ENCODE measurements around the gene HMGXB3.

Gene HMGXB3

GRCh38 chr5:149982505-149982904, 18.0 kb upstream of the HMGXB3 start:
- no peak for DNase-seq (ENCODE audit: low spot score)

DNA sequence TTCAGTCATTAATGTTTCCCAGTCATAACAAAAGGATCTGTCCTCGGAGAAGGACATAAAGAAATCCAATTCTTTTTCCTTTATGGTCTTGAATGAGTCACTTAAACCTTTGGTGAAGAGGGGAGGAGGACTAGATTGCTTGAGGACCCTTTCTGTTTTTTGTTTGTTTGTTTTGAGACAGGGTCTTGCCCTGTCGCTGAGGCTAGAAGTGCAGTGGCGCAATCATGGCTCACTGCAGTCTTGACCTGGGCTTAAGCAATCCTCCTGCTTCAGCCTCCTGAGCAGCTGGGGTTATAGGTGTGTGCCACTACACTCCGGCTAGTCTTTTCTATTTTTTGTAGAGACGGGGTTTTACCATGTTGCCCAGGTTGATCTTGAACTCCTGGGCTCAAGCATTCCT, 12.4 kb upstream of the HMGXB3 start:
- no peak for DNase-seq (ENCODE audit: low spot score)

- DNase-seq (ENCODE audit: low spot score) = peak; percentile 80
Observed at GRCh38 chr5:149990518-149991376, 9.8 kb upstream of the HMGXB3 start.

DNA sequence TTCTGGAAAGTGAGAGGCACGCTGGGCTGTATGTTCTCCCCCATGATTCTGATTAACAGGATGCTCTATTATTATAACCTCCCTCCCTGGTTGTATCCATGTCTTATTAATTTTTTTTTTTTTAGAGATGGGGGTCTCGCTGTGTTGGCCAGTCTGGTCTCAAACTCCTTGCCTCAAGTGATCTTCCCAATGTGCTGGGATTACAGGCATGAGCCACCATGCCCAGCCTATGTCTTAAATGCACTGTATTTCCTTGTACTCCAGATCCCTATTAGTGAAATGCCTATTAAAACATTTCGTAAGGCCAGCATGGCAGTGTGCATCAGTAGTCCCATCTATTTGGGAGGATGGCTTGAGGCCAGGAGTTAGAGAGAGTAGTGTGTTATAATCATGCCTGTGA, 7.1 kb upstream of the HMGXB3 start:
- DNase-seq (ENCODE audit: low spot score) = no peak

DNA sequence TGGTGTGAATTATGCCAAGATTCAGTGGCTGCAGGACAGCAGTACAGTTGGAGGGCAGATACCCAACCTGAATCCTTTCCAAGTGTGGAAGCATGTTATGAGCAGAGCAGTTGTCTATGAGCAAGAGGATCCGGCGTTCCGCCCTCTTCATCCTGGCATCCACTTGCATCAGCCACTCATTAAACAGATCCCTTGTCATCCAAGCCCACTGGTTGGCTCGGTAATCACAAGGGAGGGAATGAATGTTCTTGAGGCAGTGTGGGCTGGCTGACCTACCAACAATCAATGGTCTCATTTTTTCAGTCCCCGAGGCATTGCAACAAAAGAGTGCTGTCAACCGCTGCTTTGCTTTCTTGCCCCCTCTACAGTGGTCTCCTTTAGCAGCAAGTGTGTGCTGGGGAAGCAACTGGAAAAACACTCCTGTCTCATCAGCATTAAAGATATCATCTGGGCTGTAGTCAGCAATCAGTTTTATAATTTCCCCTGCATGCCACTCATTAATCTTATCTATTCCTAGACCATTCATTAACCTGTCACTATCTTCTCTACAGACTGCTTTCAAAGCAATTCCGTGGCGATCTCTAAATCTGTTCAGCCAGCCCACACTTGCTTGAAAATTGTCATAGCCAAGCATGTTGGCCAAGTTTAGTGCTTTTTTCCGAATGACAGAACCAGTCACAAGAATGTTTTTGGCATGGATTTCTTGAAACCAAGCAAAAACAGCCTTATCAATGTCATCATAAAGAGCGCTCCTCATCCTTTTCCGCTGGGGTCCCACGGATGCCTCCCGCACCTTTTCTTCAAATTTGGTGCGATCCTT, 4.9 kb upstream of the HMGXB3 start:
- no peak for DNase-seq (ENCODE audit: low spot score)

DNA sequence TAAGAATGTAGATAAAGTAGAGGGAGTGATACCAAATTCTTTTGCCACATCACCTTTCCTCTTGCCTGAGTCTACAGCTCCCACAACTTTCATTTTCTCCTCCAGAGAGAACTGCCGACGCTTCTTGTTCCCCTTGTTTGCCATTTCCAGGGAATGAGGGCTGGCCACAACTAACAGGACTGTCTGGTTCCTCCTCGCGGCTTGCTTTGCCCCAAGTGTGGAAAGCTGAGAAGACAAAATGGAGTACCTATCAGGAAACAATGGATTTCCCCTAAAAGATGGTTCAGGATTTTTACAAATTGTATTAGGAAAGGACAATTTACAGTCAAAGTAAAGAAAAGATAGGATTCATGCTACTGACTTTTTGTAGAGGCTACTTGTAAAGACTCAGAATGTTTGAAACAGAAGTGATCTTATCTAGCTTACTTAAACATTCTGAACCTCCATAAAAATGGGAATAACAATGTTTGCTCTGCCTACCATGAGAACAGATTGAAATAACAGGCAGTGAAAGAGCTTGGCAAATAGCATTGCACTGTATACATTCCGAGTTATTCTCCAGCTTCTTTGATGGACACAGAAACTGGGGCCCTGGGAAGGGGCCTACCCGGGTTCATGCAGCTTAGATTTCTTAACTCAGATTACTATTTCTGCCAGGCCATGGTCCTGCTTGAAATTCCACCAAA, 4.2 kb upstream of the HMGXB3 start:
- no peak for DNase-seq (ENCODE audit: low spot score)

- DNase-seq (ENCODE audit: low spot score) = no peak
Observed at GRCh38 chr5:149998281-149998680, 2.3 kb upstream of the HMGXB3 start.

- DNase-seq (ENCODE audit: low spot score) = no peak
Observed at GRCh38 chr5:149999359-149999758, 1.2 kb upstream of the HMGXB3 start.

DNA sequence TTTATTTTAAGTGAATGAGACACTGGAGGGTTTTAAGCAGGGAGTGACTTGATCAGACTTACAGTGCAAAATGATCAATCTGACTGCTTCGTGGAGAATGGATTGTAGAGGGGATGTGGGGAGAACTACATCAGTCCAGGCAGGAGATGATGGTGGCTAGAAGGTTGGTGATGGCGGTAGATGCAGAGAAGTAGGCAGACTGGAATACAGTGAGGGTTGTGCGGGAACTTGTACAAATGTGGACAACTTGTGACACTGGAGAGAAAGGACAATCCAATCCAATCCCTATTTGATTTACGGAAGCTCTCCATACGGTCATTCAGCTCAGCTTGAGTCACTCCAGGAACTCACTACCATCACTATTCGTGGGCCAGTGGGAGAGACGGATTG, 678 bp upstream of the HMGXB3 start:
- DNase-seq (ENCODE audit: low spot score) = no peak

GRCh38 chr5:150000990-150001659, 586 bp downstream of the HMGXB3 start:
- DNase-seq (ENCODE audit: low spot score) = peak; percentile 27

DNA sequence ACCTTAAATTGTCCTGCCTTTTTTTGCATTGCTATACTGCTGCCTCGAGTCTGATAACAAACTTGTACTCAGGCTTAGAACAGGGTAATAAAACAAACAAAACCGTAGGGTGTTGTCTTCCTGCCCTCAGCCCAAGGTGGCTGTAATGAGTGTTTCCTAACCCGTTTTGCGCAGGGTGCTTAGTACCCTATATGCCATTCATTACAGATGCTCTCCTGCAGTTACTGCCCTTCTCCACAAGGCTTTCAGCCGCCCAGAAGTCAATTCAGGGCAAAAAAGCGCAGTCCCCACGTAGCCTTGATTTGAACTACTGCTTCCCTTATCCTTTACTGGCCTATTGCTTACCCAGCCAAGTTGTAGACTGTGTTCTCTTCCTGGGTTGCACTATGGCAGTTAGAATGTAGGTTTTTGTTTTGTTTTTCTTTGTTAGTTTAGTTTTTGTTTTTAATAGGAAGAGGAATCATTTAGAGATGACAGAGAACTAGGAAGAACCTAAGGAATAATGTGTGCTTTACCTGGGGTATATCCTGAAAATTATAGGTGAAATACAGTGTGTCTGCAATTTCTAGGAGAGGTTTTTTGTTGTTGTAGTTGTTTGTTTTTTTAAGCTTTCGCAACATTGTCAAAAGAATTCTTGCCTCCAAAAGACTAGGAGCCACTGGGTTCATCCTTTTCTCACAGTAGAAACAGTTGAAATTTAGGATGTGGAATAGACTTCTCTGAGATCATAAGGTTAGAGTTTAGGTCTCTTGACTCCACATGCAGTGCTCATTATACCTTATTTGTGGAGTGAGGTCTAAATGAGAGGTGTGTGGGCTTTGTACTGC, 1.3 kb downstream of the HMGXB3 start:
- DNase-seq (ENCODE audit: low spot score) = peak; percentile 78

DNA sequence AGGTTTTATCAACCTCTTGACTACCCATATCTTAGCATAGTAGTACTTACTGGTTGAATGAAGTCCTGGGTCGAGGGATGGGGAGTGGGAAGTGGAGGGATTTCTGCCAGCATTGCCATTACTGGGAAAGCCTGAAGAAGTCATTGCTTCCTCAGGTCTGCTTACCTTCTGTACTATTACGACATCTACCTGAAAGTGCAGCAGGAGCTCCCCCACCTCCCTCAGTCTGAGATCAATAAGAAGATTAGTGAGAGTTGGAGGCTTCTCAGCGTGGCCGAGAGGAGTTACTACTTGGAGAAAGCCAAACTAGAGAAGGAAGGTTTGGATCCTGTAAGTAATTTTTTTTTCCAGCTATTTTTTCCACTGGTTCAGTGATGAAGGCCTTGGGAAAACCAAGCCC, 5.8 kb downstream of the HMGXB3 start:
- DNase-seq (ENCODE audit: low spot score) = no peak

- DNase-seq (ENCODE audit: low spot score) = no peak
Observed at GRCh38 chr5:150007050-150007449, 6.5 kb downstream of the HMGXB3 start.

DNA sequence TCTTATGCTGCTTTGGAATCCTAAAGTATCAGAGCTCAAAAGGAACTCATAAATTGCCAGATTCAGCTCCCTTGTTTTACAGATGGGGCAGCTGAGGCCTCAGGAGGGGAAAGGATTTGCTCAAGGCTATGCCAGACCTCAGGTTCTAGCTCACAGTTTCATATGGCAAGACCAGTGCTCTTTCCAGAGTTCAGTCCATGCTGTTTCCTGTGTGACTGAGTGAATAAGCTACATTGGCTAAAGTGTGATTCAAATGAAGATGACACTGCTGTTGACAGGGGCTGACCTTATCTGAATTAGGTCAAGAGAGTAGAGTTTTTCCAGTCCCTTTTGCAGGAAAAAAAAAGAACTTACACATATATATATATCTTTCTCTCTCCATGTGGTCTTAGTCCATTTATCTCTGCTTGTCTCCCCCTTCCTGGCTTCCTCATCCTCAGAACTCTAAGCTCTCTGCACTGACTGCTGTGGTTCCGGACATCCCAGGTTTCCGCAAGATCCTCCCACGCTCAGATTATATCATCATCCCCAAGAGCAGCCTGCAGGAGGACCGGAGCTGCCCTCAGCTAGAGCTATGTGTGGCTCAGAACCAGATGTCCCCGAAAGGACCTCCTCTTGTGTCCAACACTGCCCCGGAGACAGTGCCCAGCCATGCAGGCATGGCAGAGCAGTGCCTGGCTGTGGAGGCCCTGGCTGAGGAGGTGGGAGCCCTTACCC, 9.3 kb downstream of the HMGXB3 start:
- no peak for DNase-seq (ENCODE audit: low spot score)

DNA sequence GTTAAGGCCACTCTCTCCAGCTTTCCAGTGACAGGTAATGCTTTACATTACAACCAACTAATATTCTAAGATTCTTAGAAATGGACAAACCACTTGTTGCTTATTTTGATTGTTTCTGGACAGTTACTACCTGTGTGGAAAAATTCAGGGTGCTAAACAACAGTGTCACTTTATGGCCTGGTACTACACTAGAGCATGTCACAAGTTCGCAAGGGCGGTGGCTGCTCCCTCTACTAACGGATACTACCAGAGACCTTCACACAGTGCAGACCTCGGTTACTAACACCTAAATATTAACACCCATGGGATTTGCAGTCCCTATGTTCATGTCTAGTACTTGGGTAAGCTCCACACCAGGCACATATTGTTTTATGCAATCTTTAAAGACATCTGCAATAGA, 13.4 kb downstream of the HMGXB3 start:
- no peak for DNase-seq (ENCODE audit: low spot score)

DNA sequence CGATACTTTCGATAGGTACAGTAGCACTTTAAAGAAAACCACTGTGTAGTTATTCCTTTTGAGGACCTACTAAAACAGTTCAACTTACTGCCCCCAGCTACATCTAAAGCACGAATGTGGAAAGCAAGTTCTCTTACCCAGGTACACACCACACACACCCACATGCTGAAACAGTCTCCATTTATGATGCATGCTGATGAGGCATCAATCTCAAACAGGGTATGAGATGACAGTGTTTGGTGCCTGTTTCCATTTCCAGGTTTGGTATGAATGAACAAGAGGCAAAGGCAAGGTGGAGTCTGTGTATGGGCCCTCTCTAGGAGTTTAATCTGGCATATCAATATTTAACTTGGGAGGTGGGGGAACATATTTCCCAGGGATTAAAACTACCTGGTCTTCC, 13.9 kb downstream of the HMGXB3 start:
- no peak for DNase-seq (ENCODE audit: low spot score)

DNA sequence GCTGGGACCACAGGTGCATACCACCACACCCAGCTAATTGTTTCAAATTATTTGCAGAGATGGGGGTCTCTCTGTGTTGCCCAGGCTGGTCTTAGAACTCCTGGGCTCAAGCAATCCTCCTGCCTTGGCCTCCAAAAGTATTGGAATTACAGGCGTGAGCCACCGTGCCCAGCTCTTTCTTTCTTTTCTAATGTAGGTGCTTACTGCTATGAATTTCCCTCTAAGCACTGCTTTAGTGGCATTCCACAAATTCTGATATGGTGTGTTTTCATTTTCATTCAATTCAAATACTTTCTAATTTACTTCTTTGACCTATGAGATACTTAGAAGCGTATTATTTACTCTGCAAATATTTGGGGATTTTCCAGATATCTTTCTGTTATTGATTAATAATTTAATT, 14.9 kb downstream of the HMGXB3 start:
- no peak for DNase-seq (ENCODE audit: low spot score)

DNA sequence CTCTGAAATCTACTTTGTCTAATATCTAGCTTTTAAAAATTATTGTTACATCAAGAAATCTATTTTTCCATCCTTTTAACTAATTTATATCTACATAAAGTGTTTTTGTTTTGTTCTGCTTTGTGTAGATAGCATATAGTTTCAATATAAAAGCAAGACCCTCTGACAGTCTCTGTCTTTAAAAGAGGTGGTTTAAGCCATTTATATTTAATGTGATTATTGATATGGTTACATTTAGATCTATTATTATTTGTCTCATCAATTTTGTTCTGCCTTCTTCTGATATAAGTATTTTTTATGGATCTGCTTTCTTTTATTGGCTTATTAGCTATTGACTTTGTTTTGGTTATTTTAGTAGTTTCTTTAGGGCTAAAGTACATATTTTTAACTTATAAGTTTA, 16.0 kb downstream of the HMGXB3 start:
- no peak for DNase-seq (ENCODE audit: low spot score)

DNA sequence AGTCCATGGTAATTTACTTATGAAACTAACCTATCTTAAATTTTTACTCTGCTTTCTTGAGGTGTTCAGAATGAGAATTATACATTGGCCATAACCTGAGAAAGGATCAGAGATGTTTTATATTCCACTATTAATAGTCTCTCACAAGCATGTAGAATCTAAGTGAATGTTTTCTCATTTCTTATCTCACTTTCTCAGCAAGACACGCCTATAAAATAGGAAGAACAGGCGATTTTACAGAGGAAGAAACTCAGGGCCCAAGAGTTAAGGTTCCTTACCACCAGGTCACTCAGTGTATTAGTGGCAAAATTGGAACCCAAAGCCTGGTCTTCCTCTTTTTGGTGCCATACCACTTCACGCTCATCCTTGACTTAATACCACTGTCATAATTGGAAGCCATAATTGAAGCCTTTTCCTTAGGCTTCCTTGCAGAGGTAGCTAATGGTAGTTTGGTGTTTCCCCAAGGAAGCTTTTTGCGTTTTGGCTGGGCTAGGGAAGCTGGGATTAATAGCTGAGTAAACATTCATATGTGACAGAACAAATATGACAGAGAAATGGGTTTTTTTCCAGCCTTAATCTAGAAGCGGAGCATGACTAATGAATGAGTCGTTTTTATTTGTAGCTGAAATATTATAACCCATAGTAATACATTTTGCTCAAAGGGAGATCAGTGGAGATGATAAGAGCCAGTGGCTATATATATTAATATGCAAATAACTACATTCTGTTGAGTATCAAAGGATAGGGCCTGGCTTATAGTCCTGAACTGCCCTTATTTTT, 16.9 kb downstream of the HMGXB3 start:
- DNase-seq (ENCODE audit: low spot score) = no peak

- no peak for DNase-seq (ENCODE audit: low spot score)
Observed at GRCh38 chr5:150020249-150020648, 19.7 kb downstream of the HMGXB3 start.
